Esophagus squamous epithelium (tissue), 5 donors: Measurements from ENCODE around the gene PREX1. TPM values are rescaled to one million over a fixed set of nuclear protein-coding genes. Genes with fewer than 3 reads are reported as not detected.

Source experiments
- DNase-seq: peaks from one replicate; lab custom pipeline; 2025; lab: John Stamatoyannopoulos, UW
- H3K27ac ChIP-seq, 4 donors: fragments of 200-600 bp; sonication (generic); one replicate each; pipeline ENCODE4 v1.5.1; 2016 to 2019; ENCODE audit warnings: mild to moderate bottlenecking in 1 of 4
- H3K27me3 ChIP-seq, 4 donors: fragments of 200-600 bp; sonication (generic); 1 replicate in 3 of 4; 2 replicates in 1 of 4; pipeline versions ENCODE4 v1.5.1 to v1.6.0; 2017 to 2021; ENCODE audit warnings: antibody characterized with exemption in 1 of 4
- H3K36me3 ChIP-seq, 3 donors: fragments of 200-600 bp; sonication (generic); one replicate each; pipeline ENCODE4 v1.5.1; 2016 to 2019
- H3K4me1 ChIP-seq, 3 donors: fragments of 200-600 bp; sonication (generic); one replicate each; pipeline ENCODE4 v1.5.1; 2017 to 2019
- H3K4me3 ChIP-seq, 4 donors: fragments of 200-600 bp; sonication (generic); 1 replicate in 3 of 4; 2 replicates in 1 of 4; pipeline ENCODE4 v1.5.1; 2016 to 2019; ENCODE audit warnings: mild to moderate bottlenecking in 2 of 4, moderate library complexity in 1 of 4
- H3K9me3 ChIP-seq, 3 donors: fragments of 200-600 bp; sonication (generic); one replicate each; pipeline ENCODE4 v1.5.1; 2016 to 2019
- POLR2A ChIP-seq, 4 donors: fragments of 450-650 bp; IDR thresholded peaks; one replicate each; pipeline ENCODE4 v1.6.1; 2017; ENCODE audit warnings: antibody characterized with exemption in 4 of 4, mild to moderate bottlenecking in 4 of 4, moderate library complexity in 3 of 4
- WGBS, 2 donors: methylation state at CpG; one replicate each; pipeline ENCODE4 v1.1.5; 2018; 5-methylcytosine and 5-hydroxymethylcytosine counted together
- intact Hi-C: fragments of 100-400 bp; cut with DNase I; formaldehyde crosslinking; loops from one replicate; pipeline ENCODE4 v1.15.0; 2022
- total RNA-seq, 4 donors: library from RNA; depleted of rRNA; stranded (reverse); fragments of >200 nt; gene quantifications; one replicate each; pipeline ENCODE4 v1.1.0, GENCODE V29; 2016
- TF ChIP-seq, protein P1 (sequence below), 6 experiments: fragments of 450-650 bp in 4 of 6; fragments of 200-600 bp in 2 of 6; sonication (generic) in 2 of 6; IDR thresholded peaks; one replicate each; pipeline ENCODE4 v1.5.1; 2016 to 2019; ENCODE audit warnings: antibody characterized with exemption in 6 of 6, mild to moderate bottlenecking in 4 of 6, moderate library complexity in 4 of 6
- donor health status: DM: yes; HTN: yes; CAD: no.

PREX1 gene
- total RNA-seq, 4 donors from 2014 or later: 4.9 to 25.9 (median 8.9) TPM

DNA sequence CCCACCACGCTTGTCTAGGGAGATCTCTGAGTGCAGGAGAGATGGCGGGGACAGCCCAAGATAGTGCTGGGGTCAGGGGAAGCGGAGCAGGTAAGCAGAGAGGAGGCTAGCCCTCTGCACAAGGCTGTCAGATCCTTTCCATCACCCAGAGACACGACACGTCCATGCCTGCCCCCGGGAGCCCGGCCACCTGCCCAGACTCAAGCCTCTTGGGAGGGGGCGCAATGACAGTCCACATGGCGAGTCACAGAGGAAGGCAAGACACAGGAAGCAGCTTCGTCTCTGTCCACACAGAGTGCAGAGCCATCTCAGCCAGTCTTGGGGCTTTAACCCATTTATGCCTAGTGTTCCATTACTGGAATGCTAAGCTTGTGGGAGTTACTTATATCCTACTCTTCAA, 78.4 kb downstream of the PREX1 start:
- WGBS, 2 donors: 61 to 73% methylated on average over 3 to 8 of the region's 10 CpGs
- no peak overlapping the region for H3K4me3 ChIP-seq
- DNase-seq: no peak

DNA sequence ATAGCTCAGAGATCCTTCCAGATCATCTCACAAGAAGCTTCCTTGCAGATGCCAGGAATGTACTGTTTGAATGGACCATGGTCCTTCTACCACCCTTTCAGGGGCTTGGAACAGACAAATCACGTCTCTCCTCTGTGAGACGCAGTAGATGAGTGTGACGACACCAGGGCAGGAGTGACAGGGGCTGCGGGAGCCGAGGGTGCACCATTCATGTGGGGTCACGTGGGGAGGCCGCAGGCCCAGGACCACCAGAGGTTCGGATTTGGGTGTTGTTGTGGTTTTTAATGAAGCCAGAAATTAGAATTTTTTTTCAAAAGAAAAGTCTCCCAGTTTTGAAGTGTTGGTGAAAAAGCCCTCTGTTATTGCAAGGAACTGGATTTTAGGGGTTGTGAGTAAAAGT, 79.2 kb downstream of the PREX1 start:
- TF ChIP-seq, protein P1, sequence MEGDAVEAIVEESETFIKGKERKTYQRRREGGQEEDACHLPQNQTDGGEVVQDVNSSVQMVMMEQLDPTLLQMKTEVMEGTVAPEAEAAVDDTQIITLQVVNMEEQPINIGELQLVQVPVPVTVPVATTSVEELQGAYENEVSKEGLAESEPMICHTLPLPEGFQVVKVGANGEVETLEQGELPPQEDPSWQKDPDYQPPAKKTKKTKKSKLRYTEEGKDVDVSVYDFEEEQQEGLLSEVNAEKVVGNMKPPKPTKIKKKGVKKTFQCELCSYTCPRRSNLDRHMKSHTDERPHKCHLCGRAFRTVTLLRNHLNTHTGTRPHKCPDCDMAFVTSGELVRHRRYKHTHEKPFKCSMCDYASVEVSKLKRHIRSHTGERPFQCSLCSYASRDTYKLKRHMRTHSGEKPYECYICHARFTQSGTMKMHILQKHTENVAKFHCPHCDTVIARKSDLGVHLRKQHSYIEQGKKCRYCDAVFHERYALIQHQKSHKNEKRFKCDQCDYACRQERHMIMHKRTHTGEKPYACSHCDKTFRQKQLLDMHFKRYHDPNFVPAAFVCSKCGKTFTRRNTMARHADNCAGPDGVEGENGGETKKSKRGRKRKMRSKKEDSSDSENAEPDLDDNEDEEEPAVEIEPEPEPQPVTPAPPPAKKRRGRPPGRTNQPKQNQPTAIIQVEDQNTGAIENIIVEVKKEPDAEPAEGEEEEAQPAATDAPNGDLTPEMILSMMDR (IDR thresholded peaks at IDR 0.05): no peak
- TF ChIP-seq POLR2A (IDR thresholded peaks at IDR 0.05): no peak
- no peak overlapping the region for H3K27ac ChIP-seq
- WGBS, 2 donors: 70 to 84% methylated on average over 8 of the region's 8 CpGs
- no peak for DNase-seq
- H3K36me3 ChIP-seq: peaks cover 0 to 12% (median 0%) of the 10 kb centered on the region in 3 donors
- intact Hi-C loops: no loop called here
- peaks cover 0 to 30% (median 9%) of the 10 kb centered on the region in 3 donors for H3K4me1 ChIP-seq
- H3K4me3 ChIP-seq: no peak overlapping the region
- peaks cover 0 to 25% (median 0%) of the 10 kb centered on the region in 4 donors for H3K27me3 ChIP-seq
- no peaks in the 10 kb centered on the region for H3K9me3 ChIP-seq

More for the DNA sequence above, 78.4 kb downstream of the PREX1 start:
- intact Hi-C loops: no loop called here
- peaks cover 0 to 25% (median 0%) of the 10 kb centered on the region in 4 donors for H3K27me3 ChIP-seq
- TF ChIP-seq, protein P1 (IDR thresholded peaks at IDR 0.05): no peak
- no peak for TF ChIP-seq POLR2A (IDR thresholded peaks at IDR 0.05)
- H3K36me3 ChIP-seq: peaks cover 0 to 5% (median 0%) of the 10 kb centered on the region in 3 donors
- no peak overlapping the region for H3K27ac ChIP-seq
- H3K9me3 ChIP-seq: no peaks in the 10 kb centered on the region
- H3K4me1 ChIP-seq: peaks cover 0 to 30% (median 9%) of the 10 kb centered on the region in 3 donors

DNA sequence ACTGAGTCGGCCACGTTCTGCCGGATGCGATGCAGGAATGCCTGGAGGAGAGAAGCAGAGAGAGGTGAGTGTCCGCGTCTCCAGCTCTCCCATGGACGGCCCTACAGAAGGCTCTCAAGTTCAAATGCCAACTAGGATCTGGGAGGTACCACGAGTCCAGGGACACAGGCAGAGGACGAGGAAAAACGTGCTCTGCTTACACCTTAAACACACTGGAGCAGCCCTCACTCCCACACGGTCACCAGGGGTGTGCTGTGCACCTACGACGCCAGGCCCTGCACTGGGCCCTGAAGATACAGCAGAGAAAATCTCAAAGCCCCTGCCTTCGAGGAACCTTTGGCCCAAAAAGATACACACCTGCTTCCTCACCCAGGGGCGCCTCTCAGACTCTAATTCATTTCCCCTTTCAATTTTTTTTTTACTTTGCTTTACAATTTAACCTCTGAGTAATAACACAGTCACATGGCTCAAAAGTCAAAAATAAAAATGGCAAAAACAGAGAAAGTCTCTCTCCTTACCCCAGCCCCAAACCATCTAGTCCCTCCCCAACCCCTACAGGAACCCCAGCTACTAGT, 79.9 kb downstream of the PREX1 start:
- Histone ChIP-seq H3K27ac (no peak overlapping the region), H3K27me3 (peaks cover 0 to 25% (median 0%) of the 10 kb centered on the region in 4 donors), H3K9me3 (no peaks in the 10 kb centered on the region), H3K4me1 (peaks cover 0 to 30% (median 9%) of the 10 kb centered on the region in 3 donors), H3K36me3 (peaks cover 0 to 17% (median 0%) of the 10 kb centered on the region in 3 donors), H3K4me3 (no peak overlapping the region)
- TF ChIP-seq, protein P1 (IDR thresholded peaks at IDR 0.05): no peak
- TF ChIP-seq POLR2A (IDR thresholded peaks at IDR 0.05): no peak
- DNase-seq: no peak
- intact Hi-C loops: no loop called here
- WGBS, 2 donors: 58 to 76% methylated on average over 11 to 12 of the region's 15 CpGs

DNA sequence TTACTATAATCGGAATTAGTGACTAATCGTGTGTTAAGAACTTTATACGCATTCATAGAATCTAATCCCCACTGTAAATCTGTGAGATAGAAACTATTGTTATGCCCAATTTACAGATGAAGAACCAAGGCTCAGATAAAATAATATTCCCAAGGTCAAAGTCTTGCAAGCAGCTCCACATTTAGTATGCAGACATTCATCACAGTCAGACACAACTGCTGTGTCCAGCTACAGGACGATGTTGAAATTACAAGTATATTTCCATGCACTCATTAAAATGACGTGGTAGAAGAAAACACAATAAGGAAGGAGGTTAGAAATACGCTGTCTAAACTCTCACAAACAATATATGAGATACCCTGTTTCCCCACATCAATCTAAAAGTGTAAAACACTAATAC, 82.5 kb downstream of the PREX1 start:
- peaks cover 0 to 12% (median 0%) of the 10 kb centered on the region in 4 donors for H3K27me3 ChIP-seq
- no peak overlapping the region for H3K4me3 ChIP-seq
- no peak for DNase-seq
- H3K36me3 ChIP-seq: peaks cover 0 to 31% (median 0%) of the 10 kb centered on the region in 3 donors
- no peak overlapping the region for H3K27ac ChIP-seq
- TF ChIP-seq, protein P1 (IDR thresholded peaks at IDR 0.05): no peak
- TF ChIP-seq POLR2A (IDR thresholded peaks at IDR 0.05): no peak
- peaks cover 0 to 13% (median 0%) of the 10 kb centered on the region in 3 donors for H3K4me1 ChIP-seq
- intact Hi-C loops: no loop called here
- WGBS, 2 donors: 66 to 68% methylated on average over 6 of the region's 6 CpGs
- no peaks in the 10 kb centered on the region for H3K9me3 ChIP-seq

DNA sequence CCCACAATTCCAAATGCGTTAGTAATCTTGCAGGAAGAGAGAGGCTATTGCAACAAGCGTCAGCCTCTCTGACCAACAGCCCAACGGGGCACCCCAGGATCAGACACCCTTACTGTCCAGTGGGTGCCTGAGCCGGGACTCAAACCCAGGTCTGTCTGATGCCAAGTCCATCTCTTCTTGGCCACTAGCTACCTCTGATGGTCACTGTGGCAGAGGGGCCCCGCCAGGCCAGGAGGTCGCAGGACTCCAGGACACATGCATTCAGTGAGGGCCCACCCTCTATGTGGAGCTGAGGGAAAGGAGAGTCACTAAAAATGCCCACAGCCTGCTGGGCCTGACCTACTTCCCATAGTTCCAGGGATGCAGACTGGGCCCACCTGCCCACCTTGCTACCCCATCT, 83.3 kb downstream of the PREX1 start:
- no peaks in the 10 kb centered on the region for H3K9me3 ChIP-seq
- no peak overlapping the region for H3K4me3 ChIP-seq
- WGBS, 2 donors: 71 to 92% methylated on average over 1 to 3 of the region's 6 CpGs
- H3K27me3 ChIP-seq: peaks cover 0 to 12% (median 0%) of the 10 kb centered on the region in 4 donors
- H3K27ac ChIP-seq: no peak overlapping the region
- intact Hi-C loops: no loop called here
- no peak for DNase-seq
- no peak for TF ChIP-seq POLR2A (IDR thresholded peaks at IDR 0.05)
- TF ChIP-seq, protein P1 (IDR thresholded peaks at IDR 0.05): no peak
- peaks cover 0 to 31% (median 0%) of the 10 kb centered on the region in 3 donors for H3K36me3 ChIP-seq
- peaks cover 0 to 21% (median 0%) of the 10 kb centered on the region in 3 donors for H3K4me1 ChIP-seq
